ENCODE data around the gene PRDX4.

PRDX4 gene

GRCh38 chrX:23667239-23668177 lies at the start of gene PRDX4:
TSS of gene PRDX4 (plus strand) at chrX:23667493. CDS start at chrX:23667571, 78 bp downstream.
- peak; percentile 89 for DNase-seq (ENCODE audit: low read depth, low spot score)

GRCh38 chrX:23621621-23622265 lies 45.5 kb upstream of the PRDX4 start:
- DNase-seq (ENCODE audit: low read depth, low spot score), result no peak

- DNase-seq (ENCODE audit: low read depth, low spot score), result peak; percentile 16
Measured at GRCh38 chrX:23623797-23624196, 43.5 kb upstream of the PRDX4 start.

GRCh38 chrX:23626651-23627050 lies 40.6 kb upstream of the PRDX4 start:
- no peak for DNase-seq (ENCODE audit: low read depth, low spot score)

DNA sequence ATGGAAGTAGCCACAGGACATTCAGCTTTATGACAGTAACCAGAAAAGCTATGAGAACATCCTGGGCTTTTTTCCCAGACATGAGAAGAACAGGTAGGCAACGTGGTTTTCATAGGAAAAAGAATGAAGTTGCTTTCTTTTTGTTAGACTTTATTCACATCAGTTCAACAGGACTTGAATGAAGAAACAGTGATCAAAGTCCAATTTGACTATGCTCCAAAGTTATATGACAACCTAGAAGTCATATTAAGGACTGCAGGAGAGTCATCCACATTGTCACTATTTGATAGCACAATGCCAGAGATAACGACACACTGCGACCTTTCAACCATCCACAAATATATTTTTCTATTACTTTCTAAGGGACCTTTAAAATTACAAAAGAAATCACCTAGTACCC lies 39.2 kb upstream of the PRDX4 start:
- DNase-seq (ENCODE audit: low read depth, low spot score), result no peak

DNA sequence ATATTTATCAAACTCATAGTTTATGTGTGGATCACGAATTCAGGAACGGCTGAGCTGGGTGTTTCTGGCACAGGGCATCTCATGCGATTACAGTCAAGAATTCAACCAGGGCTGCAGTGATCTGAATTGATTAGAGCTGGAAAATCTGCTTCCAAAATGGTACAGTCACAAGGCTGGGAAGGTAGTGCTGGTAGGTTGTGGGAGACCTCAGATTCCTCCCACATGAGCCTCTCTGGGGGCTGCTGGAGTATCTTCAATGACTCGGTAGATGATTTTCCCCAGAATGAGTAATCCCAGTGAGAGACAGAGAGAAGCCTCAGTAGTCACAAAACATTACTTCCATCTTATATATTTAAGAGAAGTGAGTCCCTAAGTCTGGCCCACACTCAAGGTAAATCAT lies 36.2 kb upstream of the PRDX4 start:
- no peak for DNase-seq (ENCODE audit: low read depth, low spot score)

DNA sequence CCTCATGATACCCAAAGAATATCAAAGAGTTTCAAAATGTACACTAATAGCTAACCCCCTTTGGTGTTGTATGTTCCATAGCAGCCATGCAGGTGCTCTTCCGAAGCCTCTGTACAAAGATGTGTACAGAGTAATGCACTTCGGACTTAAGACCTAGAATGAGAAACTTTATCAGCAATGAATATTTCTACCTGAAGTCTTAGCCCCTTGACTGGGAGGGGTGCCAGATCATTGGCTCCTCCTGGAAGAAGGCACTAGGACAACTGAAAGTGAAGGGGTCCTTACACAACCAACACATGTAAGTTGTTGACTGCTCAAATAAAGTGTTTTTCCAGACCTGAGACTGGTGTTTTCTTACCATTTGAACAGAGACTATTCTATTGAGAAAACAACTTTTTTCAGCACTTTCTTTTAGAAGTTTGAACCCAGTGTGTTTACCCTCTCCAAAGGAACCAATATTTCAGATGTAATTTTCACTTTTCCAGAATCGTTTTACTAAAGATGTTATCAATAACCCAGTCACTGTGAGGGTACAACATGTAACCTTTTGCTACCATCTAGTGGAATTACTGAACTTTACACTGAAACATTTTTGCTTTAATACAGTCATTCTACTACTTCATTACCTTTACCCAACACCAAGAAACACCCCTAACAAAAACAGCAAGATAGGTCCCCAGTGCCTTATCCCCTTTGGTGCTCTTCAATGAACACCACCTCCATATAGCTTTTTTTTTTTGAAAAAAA lies 33.3 kb upstream of the PRDX4 start:
- no peak for DNase-seq (ENCODE audit: low read depth, low spot score)

- DNase-seq (ENCODE audit: low read depth, low spot score), result no peak
Measured at GRCh38 chrX:23637187-23637586, 30.1 kb upstream of the PRDX4 start.

GRCh38 chrX:23643020-23643419 lies 24.3 kb upstream of the PRDX4 start:
- no peak for DNase-seq (ENCODE audit: low read depth, low spot score)

GRCh38 chrX:23644744-23645143 lies 22.5 kb upstream of the PRDX4 start:
- no peak for DNase-seq (ENCODE audit: low read depth, low spot score)

DNA sequence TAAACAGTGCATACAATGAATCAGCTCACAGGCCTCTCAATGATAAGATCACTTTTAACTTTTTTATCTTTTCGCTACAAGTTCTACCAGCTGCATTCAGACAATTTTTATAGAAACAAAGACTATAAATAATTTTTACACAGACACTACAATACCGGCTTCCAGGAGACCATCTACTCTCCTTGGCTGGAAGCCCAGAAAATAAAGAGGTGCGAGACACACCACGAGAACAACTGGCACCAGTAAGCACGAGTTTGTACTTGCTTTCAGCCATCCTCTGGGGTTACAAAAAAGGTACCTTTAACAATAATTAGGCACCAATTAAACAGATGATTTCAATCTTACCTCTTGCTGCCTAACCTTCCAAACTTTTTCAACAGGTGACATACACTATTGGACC lies 11.2 kb upstream of the PRDX4 start:
- no peak for DNase-seq (ENCODE audit: low read depth, low spot score)

DNA sequence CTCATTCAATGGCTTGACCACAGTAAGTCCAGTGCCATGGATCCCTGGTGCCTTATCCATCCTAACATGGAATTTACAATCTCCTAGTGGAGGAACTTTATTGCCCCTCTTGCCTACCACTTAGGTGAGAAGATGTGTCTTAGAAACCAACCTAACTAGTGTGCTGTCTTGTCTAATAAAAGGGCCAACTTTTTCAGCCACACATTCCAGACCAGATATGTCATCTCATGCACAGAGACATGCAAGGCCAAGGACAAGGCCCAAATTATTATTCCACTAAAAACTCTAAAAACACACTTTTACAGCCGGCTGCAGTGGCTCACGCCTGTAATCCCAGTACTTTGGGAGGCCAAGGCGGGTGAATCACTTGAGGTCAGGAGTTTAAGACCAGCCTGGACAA lies 10.6 kb upstream of the PRDX4 start:
- DNase-seq (ENCODE audit: low read depth, low spot score), result peak; percentile 21

DNA sequence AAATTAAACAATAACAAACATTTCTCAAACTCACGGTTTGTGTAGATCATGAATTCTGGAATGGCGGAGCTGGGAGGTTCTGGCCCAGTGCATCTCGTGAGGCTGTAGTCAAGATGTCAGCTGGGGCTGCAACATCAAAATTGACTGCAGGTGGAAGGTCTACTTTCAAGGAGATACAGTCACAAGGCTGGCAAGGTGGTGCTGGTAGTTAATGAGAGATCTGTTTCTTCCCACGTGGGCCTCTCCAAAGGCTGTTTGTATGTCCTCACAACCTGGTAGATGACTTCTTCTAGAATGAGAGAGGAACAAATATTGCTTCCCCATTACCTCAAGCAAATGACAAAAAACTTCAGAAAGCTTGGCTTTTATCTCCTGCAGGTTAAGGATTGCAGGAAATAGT lies 8.0 kb upstream of the PRDX4 start:
- peak; percentile 49 for DNase-seq (ENCODE audit: low read depth, low spot score)

DNA sequence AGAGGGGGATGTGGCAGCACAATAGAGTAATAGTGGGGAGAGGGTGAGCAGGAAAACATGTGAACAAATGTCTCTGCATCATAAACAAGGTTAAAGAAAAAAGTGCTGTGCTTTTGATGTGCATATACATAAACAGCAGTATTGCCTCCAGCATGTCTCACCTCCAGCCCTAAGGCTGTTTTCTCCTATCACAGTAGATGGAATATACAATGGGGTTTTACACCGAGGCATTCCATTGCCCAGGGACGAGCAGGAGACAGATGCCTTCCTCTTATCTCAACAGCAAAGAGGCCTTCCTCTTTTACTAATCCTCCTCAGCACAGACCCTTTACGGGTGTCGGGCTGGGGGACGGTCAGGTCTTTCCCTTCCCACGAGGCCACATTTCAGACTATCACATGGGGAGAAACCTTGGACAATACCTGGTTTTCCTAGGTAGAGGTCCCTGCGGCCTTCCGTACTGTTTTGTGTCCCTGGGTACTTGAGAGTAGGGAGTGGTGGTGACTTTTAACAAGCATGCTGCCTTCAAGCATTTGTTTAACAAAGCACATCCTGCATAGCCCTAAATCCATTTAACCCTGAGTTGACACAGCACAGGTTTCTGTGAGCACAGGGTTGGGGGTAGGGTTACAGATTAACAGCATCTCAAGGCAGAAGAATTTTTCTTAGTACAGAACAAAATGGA lies 7.1 kb upstream of the PRDX4 start:
- peak; percentile 82 for DNase-seq (ENCODE audit: low read depth, low spot score)

GRCh38 chrX:23660766-23661132 lies 6.5 kb upstream of the PRDX4 start:
- DNase-seq (ENCODE audit: low read depth, low spot score), result peak; percentile 49

- DNase-seq (ENCODE audit: low read depth, low spot score), result no peak
Measured at GRCh38 chrX:23661671-23662070, 5.6 kb upstream of the PRDX4 start.

GRCh38 chrX:23662187-23662586 lies 5.1 kb upstream of the PRDX4 start:
- no peak for DNase-seq (ENCODE audit: low read depth, low spot score)

- no peak for DNase-seq (ENCODE audit: low read depth, low spot score)
Measured at GRCh38 chrX:23662853-23663252, 4.4 kb upstream of the PRDX4 start.

- DNase-seq (ENCODE audit: low read depth, low spot score), result no peak
Measured at GRCh38 chrX:23664496-23664895, 2.8 kb upstream of the PRDX4 start.

DNA sequence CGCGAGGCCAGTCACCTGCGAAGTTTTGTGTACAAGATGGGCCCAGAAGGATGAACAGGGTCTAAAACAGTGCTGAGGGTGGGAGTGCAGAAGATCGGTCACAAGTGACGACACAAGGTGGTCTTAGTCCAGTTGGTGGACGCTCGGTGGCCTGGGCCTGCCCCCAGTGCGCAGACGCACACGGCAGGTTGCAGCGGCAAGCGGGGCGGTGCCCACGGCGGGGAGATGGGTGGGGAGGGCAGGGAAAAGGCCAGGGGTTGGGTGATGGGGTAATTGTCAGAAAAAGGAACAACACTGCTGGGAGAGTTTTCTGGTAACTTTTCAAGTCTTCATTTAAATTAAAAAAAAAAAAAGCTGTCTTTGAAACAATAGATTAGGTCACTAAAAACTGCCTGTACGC lies 1.0 kb upstream of the PRDX4 start:
- DNase-seq (ENCODE audit: low read depth, low spot score), result no peak

DNA sequence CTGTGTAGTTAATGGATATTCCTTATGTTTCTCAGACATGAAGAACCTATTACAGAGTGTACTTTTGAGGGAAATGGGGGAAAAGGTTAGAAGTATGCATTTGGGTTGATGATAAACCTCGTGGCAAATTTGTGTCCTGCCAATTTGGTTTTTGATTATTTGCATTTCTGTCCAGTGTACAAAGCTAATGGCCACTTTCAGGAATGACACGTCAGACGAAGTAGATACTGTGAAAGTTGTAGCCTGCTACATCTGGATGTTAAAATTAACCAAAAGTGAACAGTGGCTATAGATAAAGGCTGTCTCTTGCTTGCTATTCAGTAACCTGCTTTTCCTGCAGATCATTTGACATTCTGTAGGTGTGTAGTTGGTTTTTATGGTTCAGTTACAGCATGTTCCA lies 1.0 kb downstream of the PRDX4 start:
- no peak for DNase-seq (ENCODE audit: low read depth, low spot score)

- no peak for DNase-seq (ENCODE audit: low read depth, low spot score)
Measured at GRCh38 chrX:23670528-23670927, 3.2 kb downstream of the PRDX4 start.

All from ELF-1 (cell line).